ENCODE results near the gene STK11. TPM values are rescaled to one million over a fixed set of nuclear protein-coding genes. Genes with fewer than 3 reads are reported as not detected.

The STK11 gene
- total and polyA plus RNA-seq, 2 donors (not counting 3 experiments of a cell fraction or from before 2014, with no cell fraction given) = 39.4 to 75.4 TPM

DNA sequence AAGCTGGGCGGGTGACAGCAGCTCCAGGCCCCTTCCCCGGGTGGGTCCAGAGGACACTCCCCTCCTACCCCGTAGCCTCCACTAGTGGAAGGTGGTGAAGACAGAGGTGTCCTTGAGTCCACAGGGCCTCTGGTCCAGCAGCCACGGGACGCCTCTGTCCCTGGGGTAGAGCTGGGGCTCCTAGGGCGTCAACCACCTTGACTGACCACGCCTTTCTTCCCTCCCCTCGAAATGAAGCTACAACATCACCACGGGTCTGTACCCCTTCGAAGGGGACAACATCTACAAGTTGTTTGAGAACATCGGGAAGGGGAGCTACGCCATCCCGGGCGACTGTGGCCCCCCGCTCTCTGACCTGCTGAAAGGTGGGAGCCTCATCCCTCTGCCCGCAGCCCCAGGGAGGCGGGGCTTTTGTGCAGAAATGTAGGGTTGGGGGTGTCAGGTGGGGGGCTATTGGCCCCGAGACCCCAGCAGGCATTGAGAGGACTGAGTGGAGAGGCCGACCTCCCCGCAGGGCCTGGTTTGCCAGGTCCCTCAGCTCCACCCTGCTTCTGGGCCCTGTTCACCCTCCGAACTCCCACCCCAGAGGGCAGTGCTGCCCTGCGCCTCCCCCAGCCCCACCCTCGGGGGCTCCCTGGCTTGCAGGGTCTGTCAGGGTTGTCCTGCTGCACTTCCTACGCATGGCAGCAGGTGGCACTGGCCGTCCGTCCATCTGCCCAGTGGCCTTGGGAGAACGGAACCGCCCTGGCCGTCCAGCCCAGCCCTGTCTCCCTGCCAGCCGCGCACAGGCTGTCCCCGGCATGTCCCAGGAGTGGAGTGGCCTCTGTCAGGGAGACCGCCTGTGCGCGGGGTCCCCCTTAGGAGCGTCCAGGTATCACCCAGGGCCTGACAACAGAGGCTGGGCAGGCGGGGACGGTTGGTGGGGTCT, 15.7 kb downstream of the STK11 start:
- TF ChIP-seq JUN (IDR thresholded peaks at IDR 0.05; ENCODE audit: borderline replicate concordance, insufficient read depth, insufficient read length, low read depth) (no peak), CTCF (IDR thresholded peaks at IDR 0.05; ENCODE audit: extremely low read depth in 1 of 2, insufficient read depth in 1 of 2, low read depth in 1 of 2, low read length in 2 of 2) (peak; percentile 64 to 85)
- peak; percentile 42 for FAIRE-seq
- Histone ChIP-seq H3K9ac (replicated peaks; ENCODE audit: extremely low read depth, insufficient read depth, low read length) (no peak overlapping the region), H2AFZ (ENCODE audit: low read depth, low read length) (no peak overlapping the region), H3K9me3 (replicated peaks; ENCODE audit: control insufficient read depth, insufficient read depth, low read length) (no peaks in the 10 kb centered on the region), H3K4me2 (ENCODE audit: insufficient read depth, low read length) (no peak overlapping the region), H4K20me1 (replicated peaks; ENCODE audit: control insufficient read depth, extremely low read depth, insufficient read depth, low read length) (no peaks in the 10 kb centered on the region), H3K4me1 (ENCODE audit: control insufficient read depth, extremely low read depth, insufficient read depth, low read length) (no peaks in the 10 kb centered on the region), H3K9me1 (replicated peaks; ENCODE audit: control insufficient read depth, extremely low read depth, insufficient read depth, low read length) (no peaks in the 10 kb centered on the region), H3K4me3 (replicated peaks in 1 of 3; ENCODE audit: insufficient read depth in 1 of 3, low read depth in 1 of 3, low read length in 3 of 3) (no peak overlapping the region), H3K36me3 (ENCODE audit: control insufficient read depth in 2 of 2, extremely low read depth in 1 of 2, insufficient read depth in 2 of 2, low read length in 2 of 2) (peaks cover 5 to 20% of the 10 kb centered on the region in 2 experiments), H3K27ac (ENCODE audit: insufficient read depth, low read depth, low read length) (no peak overlapping the region), H3K79me2 (ENCODE audit: control insufficient read depth, insufficient read depth, low read length) (peaks cover 25% of the 10 kb centered on the region), H3K27me3 (ENCODE audit: control insufficient read depth in 2 of 2, insufficient read depth in 2 of 2, low read length in 2 of 2) (no peaks in the 10 kb centered on the region)
- POLR2A ChIA-PET = no interaction called here
- CTCF ChIA-PET = interaction anchor here (0.7 to 2.5 kb wide), 8 partner anchors 8 to 108 kb away, joined by 3 to 14 read pairs (median 5); partner anchors contain the start of genes ATP5F1D and CBARP
- peak; percentile 53 for DNase-seq (ENCODE audit: low read depth, low spot score)
- intact Hi-C loops (cut with micrococcal nuclease) (loop anchor here (1.0 kb wide), 2 partner anchors 19 to 45 kb away; no protein-coding TSS in a partner anchor), dilution Hi-C loops (cut with MboI; ENCODE audit: extremely low pct_ligation_motif_present, low sequenced_read_pairs) (no loop called here)
- no TSS peak for BruUV-seq (replicated peaks)

- no peaks in the 10 kb centered on the region for H3K9me3 ChIP-seq (replicated peaks; ENCODE audit: control insufficient read depth, insufficient read depth, low read length)
- BruUV-seq (replicated peaks) = no TSS peak
- peaks cover 18% of the 10 kb centered on the region for H3K79me2 ChIP-seq (ENCODE audit: control insufficient read depth, insufficient read depth, low read length)
- H3K27me3 ChIP-seq (ENCODE audit: control insufficient read depth in 2 of 2, insufficient read depth in 2 of 2, low read length in 2 of 2) = no peaks in the 10 kb centered on the region
- intact Hi-C loops (cut with micrococcal nuclease) (loop anchor here (1.0 kb wide), 2 partner anchors 18 to 44 kb away; no protein-coding TSS in a partner anchor), dilution Hi-C loops (cut with MboI; ENCODE audit: extremely low pct_ligation_motif_present, low sequenced_read_pairs) (no loop called here)
- H3K9me1 ChIP-seq (replicated peaks; ENCODE audit: control insufficient read depth, extremely low read depth, insufficient read depth, low read length) = no peaks in the 10 kb centered on the region
- no peak overlapping the region for H3K9ac ChIP-seq (replicated peaks; ENCODE audit: extremely low read depth, insufficient read depth, low read length)
- no peak overlapping the region for H3K4me3 ChIP-seq (replicated peaks in 1 of 3; ENCODE audit: insufficient read depth in 1 of 3, low read depth in 1 of 3, low read length in 3 of 3)
- FAIRE-seq (no peak), DNase-seq (ENCODE audit: low read depth, low spot score) (no peak)
- H3K4me2 ChIP-seq (ENCODE audit: insufficient read depth, low read length) = no peak overlapping the region
- CTCF ChIA-PET = interaction anchor here (0.7 to 2.5 kb wide), 5 partner anchors 9 to 109 kb away, joined by 3 to 14 read pairs (median 7); no protein-coding TSS in a partner anchor
- peaks cover 5 to 20% of the 10 kb centered on the region in 2 experiments for H3K36me3 ChIP-seq (ENCODE audit: control insufficient read depth in 2 of 2, extremely low read depth in 1 of 2, insufficient read depth in 2 of 2, low read length in 2 of 2)
- TF ChIP-seq EZH2 (IDR thresholded peaks at IDR 0.05; ENCODE audit: borderline replicate concordance, low read depth, low read length, severe bottlenecking) = no peak
- TF ChIP-seq, protein P1, sequence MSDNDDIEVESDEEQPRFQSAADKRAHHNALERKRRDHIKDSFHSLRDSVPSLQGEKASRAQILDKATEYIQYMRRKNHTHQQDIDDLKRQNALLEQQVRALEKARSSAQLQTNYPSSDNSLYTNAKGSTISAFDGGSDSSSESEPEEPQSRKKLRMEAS (IDR thresholded peaks at IDR 0.05; ENCODE audit: insufficient read depth, insufficient read length) = no peak
- no peak for TF ChIP-seq FOS (IDR thresholded peaks at IDR 0.05; ENCODE audit: borderline replicate concordance, insufficient read depth, low read length)
- TF ChIP-seq POLR2AphosphoS5 (IDR thresholded peaks at IDR 0.05; ENCODE audit: insufficient read depth, low read depth, low read length) = no peak
- no peak for TF ChIP-seq CTCF (IDR thresholded peaks at IDR 0.05; ENCODE audit: extremely low read depth in 1 of 2, insufficient read depth in 1 of 2, low read depth in 1 of 2, low read length in 2 of 2)
- no peak for TF ChIP-seq POLR2A (IDR thresholded peaks at IDR 0.05; ENCODE audit: low read depth, low read length)
- no peak for TF ChIP-seq JUN (IDR thresholded peaks at IDR 0.05; ENCODE audit: borderline replicate concordance, insufficient read depth, insufficient read length, low read depth)
- TF ChIP-seq MYC (IDR thresholded peaks at IDR 0.05; ENCODE audit: low read depth, low read length) = no peak
- no peak for TF ChIP-seq GATA2 (IDR thresholded peaks at IDR 0.05; ENCODE audit: insufficient read depth, insufficient read length, low read depth, low read length)
- no peaks in the 10 kb centered on the region for H3K4me1 ChIP-seq (ENCODE audit: control insufficient read depth, extremely low read depth, insufficient read depth, low read length)
- H2AFZ ChIP-seq (ENCODE audit: low read depth, low read length) = no peak overlapping the region
- no peaks in the 10 kb centered on the region for H4K20me1 ChIP-seq (replicated peaks; ENCODE audit: control insufficient read depth, extremely low read depth, insufficient read depth, low read length)
- POLR2A ChIA-PET = no interaction called here
- H3K27ac ChIP-seq (ENCODE audit: insufficient read depth, low read depth, low read length) = no peak overlapping the region
Observed at GRCh38 chr19:1221904-1222255, 16.3 kb downstream of the STK11 start.
